GM19438 (cell line): Measurements from ENCODE around the gene NT5C1B.

Source experiments
- ATAC-seq: cut with Tn5 transposase; IDR thresholded peaks from one replicate; pipeline ENCODE4 v1.9.1; 2021; ENCODE audit warnings: low read depth; ENCODE audit not compliant: unreplicated experiment

NT5C1B gene

GRCh38 chr2:18600255-18600613 is 10.9 kb upstream of the NT5C1B start:
- no peak for ATAC-seq

- ATAC-seq, result no peak
Measured at GRCh38 chr2:18599509-18600254, 10.3 kb upstream of the NT5C1B start.

DNA sequence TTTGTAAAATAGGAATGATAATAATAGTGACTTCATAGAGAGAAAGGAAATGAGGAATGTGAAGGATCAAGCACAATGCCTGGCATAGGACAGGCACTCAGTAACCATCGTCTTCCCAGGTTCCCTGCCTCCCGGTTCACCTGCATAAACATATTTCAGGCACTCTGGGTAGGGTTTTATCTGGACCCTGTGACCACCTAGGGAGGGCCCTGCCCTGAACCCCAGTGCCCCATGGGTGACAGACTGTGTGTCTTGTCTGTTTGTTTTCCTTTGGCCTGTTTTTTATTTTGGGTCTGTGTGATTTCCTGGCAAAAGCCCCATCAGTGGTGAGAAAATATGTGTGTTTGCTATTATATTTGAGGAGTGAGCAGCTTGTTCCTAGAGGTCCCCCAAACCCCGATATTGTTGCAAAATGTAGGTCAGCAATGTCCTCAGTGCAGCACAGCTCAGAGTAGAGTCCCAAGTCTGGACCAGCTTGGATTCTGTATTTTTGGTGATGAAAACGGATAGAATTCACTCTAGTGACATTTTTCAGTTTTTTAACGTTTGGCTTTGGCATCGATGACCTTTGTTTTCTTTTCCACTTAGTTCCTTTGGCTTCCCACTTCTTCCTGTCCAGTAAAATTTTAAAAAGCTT is 9.6 kb upstream of the NT5C1B start:
- no peak for ATAC-seq

DNA sequence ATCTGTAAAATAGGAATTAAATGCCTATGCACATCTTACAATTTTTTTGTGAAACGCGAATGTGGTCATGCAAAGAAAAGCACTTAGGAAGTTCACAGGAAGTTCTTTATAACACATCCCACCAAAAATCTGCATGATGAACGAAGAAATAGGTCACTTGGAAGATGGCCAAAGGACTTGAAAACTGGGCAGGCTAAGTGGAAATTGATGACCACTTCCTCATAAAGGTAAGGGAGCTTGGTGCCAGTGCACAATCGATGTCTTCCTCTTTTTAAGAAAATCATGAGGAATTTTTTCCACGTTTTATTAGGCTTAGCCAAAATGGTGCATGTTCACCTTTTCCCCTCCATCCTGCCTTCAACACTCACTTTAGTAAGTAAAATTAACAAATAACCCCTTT is 8.2 kb upstream of the NT5C1B start:
- ATAC-seq, result no peak

DNA sequence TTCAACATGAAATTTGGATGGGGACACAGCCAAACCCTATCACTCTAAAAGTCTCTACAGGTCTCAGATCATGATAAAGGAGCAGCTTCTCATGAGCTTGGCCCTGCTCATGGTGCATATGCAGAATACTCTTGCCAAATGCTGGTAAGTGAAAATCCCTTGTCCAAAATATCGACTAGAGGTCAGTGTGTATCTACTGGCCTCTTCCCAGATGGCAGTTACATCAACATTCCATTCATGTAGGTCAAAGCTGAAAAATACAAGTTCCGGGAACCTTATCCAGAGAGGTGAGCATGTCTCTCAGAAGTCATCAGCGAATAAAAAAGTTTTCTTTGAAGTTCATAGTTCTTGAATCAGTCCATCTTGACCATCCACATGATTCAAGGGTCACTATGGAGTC is 7.6 kb upstream of the NT5C1B start:
- no peak for ATAC-seq

GRCh38 chr2:18593496-18593895 is 4.1 kb upstream of the NT5C1B start:
- no peak for ATAC-seq

DNA sequence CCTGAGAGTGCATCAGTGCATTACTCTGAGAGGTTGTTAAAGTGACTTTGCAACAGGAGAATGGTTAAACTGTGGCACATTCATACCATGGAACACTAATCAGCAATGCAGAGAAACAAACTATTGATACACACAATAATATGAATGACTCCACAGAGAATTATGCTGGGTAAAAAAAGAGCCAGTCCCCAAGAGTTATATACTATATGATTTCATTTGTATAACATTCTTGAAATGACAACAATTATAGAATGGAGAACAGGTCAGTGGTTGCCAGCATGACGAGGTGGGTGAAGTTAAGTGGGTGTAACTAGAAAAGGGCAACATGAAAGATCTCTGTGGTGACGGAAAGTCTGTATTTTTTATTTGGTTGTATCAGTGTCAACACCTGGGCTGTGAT is 3.0 kb upstream of the NT5C1B start:
- no peak for ATAC-seq

GRCh38 chr2:18588802-18589201 is 567 bp downstream of the NT5C1B start:
- no peak for ATAC-seq

GRCh38 chr2:18588049-18588448 is 1.3 kb downstream of the NT5C1B start:
- no peak for ATAC-seq

- no peak for ATAC-seq
Measured at GRCh38 chr2:18585526-18585925, 3.8 kb downstream of the NT5C1B start.

DNA sequence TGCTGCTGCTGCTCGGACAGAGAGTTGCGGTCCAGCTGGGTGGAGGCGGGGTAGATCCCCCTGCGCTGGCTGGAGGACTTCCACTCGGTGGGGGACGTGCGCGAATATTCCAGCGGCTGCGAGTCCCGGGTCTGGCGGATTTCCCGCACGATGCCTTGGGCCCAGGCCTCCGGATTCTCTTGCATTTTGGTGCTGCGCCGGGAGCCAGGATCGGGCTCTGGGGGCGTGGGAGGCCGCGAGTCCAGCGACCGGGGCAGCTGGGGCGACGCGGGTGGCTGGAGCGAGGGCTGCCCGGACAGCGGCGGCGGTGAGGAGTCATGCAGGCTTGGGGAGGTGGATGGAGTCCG is 4.8 kb downstream of the NT5C1B start:
- ATAC-seq, result no peak

DNA sequence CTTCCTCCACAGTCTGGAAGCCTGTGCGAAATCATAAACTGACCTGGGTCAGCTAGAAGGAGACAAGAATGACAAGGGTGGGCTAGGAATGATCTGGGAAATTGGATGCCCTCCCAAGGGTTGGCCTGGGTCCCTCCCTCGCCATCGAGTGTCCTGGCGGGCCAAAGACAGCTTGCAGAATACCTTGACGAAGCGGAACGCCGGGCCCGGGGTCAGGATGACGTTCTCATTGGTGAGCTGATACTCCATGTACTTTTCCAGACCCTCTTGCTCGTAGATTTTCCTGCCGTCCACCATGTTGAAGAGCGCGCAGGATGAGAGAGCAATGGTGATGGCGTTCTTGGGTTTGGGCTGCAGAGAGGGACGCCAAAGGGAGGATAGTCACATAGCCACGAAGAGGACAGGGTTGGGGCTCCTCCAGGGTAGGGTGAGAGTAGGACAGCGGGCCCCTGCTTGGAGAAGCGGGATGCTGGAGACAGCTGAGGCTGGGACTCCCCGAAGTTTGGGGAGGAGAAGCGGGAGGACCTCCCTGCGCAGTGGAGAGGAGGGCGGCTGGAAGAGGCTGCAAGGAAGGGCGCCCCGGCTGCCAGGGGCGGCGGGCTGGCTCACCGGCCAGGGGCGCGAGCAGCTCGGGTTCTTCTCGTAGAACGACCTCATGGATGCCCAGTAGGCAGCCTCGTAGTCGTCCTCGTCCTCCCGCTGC is 5.3 kb downstream of the NT5C1B start:
- ATAC-seq, result no peak

GRCh38 chr2:18580606-18581005 is 8.8 kb downstream of the NT5C1B start:
- ATAC-seq, result no peak

- ATAC-seq, result no peak
Measured at GRCh38 chr2:18578033-18578432, 11.3 kb downstream of the NT5C1B start.

- ATAC-seq, result no peak
Measured at GRCh38 chr2:18566145-18566769, 23.1 kb downstream of the NT5C1B start.

- no peak for ATAC-seq
Measured at GRCh38 chr2:18560797-18561085, 28.6 kb downstream of the NT5C1B start.

- ATAC-seq, result peak; percentile 95
Measured at GRCh38 chr2:18560031-18560796, 29.2 kb downstream of the NT5C1B start, which contains the start of gene RDH14. Gene RDH14, minus strand, starts transcription at chr2:18560653. Its CDS starts 81 bp downstream, at chr2:18560572.

- peak; percentile 1 for ATAC-seq
Measured at GRCh38 chr2:18559531-18560030, 29.8 kb downstream of the NT5C1B start.

DNA sequence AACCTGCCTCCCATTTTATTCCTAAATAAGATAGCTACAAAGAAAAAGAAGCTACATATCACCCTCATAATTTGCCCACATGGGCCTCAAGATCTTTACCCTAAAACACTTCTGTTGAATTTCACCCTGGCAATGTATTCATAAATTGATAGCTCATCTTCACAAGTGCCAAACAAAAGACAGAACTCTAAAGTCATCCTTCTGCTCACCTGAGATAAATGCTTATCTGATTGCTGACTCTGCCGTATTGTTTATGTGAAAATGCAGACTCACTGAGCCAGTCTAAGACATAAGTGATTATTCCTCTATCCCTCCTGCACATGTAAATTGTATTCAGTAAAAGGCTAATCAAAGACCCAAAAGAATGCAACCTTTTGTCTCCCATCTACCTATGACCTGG is 30.9 kb downstream of the NT5C1B start:
- no peak for ATAC-seq

GRCh38 chr2:18557121-18557520 is 32.2 kb downstream of the NT5C1B start:
- no peak for ATAC-seq
